Measurements from ENCODE around the gene VPS72.

DNA sequence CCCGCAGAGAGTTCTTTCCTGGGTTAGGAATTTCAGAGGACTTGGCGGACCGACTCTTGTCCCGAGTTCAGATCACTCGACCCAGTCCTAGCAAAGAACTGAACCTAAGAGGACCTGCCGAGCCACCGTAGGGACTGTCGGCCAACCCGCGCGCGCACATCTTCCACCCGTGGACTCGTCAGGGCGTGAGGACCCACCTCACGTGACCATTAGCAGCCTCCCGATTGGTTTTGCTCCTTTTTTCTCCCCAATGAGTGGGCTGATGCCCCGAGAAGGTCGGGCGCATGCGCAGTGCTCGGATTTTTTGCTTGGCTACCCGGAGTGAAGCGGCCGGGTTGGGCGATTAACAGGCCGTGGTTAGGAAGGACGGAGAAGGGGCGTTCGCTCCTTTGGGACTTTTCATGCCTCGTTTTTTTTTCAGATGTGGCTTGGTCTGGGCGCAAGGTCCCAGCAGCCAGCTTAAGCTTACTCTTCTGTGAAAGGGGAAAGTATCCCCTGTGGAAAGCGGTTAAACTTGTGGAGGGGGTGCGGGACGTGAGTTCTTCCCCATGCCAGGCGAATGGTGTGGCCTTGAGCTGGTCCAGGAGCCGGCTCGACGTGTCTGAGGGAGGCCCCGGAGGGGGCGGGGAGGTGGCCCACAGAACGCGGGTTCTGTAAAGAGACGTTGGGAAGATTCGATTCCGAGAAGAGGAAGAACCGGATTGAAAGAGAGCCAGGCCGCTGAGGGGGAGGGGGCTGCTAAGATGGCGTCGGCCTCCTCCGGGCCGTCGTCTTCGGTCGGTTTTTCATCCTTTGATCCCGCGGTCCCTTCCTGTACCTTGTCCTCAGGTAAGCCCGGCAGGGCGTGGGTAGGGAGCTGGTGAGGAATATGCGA lies 8.5 kb upstream of the VPS72 start, which contains the start of gene PIP5K1A:
- TF ChIP-seq, protein P1, sequence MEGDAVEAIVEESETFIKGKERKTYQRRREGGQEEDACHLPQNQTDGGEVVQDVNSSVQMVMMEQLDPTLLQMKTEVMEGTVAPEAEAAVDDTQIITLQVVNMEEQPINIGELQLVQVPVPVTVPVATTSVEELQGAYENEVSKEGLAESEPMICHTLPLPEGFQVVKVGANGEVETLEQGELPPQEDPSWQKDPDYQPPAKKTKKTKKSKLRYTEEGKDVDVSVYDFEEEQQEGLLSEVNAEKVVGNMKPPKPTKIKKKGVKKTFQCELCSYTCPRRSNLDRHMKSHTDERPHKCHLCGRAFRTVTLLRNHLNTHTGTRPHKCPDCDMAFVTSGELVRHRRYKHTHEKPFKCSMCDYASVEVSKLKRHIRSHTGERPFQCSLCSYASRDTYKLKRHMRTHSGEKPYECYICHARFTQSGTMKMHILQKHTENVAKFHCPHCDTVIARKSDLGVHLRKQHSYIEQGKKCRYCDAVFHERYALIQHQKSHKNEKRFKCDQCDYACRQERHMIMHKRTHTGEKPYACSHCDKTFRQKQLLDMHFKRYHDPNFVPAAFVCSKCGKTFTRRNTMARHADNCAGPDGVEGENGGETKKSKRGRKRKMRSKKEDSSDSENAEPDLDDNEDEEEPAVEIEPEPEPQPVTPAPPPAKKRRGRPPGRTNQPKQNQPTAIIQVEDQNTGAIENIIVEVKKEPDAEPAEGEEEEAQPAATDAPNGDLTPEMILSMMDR (IDR thresholded peaks at IDR 0.05): no peak
- TF ChIP-seq POLR2A (IDR thresholded peaks at IDR 0.05) (peak; percentile 92), POLR2AphosphoS5 (IDR thresholded peaks at IDR 0.05) (peak; percentile 96 to 97 (median 96))
